Fibroblast of villous mesenchyme (primary cell): ENCODE measurements around the gene CDH2. TPM values are rescaled to one million over a fixed set of nuclear protein-coding genes. Genes with fewer than 3 reads are reported as not detected.

ENCODE experiments used
- DNase-seq: peaks from one replicate; pipeline ENCODE4 v3.0.0-alpha.2; 2010; ENCODE audit warnings: low read depth
- H3K4me3 ChIP-seq: 2 replicates; pipeline ENCODE4 v1.5.1; 2011; ENCODE audit warnings: low read depth, mild to moderate bottlenecking, low read length
- total RNA-seq: library from RNA; depleted of rRNA; stranded (reverse); fragments of >200 nt; gene quantifications from 2 replicates; pipeline ENCODE4 v1.2.3, GENCODE V29; 2012
- TF ChIP-seq, protein P1 (sequence below): IDR thresholded peaks from 2 replicates; pipeline ENCODE4 v1.5.1; 2012; ENCODE audit warnings: low read depth, mild to moderate bottlenecking, low read length; ENCODE audit not compliant: insufficient read depth

The CDH2 gene
- total RNA-seq, 1 donor: 74.7 TPM

DNA sequence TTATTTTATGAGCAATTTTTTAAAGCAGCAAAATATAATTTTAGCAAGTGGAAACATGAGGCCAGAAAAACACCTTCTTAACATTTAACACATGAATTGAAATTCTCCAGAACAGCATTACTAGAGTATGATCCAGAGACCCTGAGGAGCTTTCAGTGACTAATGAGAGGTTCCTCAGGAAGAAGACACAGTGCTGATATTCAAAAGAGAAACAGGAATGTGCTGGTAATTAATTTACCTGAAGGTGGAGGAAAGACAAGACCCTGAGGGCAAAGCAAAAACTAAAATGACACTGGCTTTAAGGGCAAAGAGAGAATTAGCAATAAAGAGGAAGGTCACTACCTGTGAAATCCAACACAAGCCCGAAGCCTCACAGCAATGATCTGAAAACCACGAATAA lies 97.0 kb downstream of the CDH2 start:
- H3K4me3 ChIP-seq: no peak overlapping the region
- no peak for DNase-seq
- TF ChIP-seq, protein P1, sequence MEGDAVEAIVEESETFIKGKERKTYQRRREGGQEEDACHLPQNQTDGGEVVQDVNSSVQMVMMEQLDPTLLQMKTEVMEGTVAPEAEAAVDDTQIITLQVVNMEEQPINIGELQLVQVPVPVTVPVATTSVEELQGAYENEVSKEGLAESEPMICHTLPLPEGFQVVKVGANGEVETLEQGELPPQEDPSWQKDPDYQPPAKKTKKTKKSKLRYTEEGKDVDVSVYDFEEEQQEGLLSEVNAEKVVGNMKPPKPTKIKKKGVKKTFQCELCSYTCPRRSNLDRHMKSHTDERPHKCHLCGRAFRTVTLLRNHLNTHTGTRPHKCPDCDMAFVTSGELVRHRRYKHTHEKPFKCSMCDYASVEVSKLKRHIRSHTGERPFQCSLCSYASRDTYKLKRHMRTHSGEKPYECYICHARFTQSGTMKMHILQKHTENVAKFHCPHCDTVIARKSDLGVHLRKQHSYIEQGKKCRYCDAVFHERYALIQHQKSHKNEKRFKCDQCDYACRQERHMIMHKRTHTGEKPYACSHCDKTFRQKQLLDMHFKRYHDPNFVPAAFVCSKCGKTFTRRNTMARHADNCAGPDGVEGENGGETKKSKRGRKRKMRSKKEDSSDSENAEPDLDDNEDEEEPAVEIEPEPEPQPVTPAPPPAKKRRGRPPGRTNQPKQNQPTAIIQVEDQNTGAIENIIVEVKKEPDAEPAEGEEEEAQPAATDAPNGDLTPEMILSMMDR: no peak

DNA sequence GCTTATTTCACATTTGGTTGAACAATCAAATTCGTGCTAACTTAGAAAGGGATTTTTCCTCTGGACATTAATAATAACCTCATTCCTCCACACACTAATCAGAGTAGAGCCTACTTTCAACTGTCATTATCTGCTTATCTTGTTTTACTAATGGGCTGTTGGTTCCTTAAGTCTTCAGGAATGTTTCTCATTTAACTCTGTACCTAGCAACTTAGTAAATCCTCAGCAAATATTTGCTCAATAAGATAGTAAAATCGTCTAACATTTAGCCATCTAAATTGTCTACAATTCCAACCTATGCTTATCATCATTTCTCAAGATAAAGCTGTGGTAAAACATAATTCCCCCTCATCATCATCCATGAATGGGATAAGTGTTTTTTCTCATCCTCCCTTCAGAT lies 98.1 kb downstream of the CDH2 start:
- TF ChIP-seq, protein P1: no peak
- DNase-seq: peak; percentile 52
- H3K4me3 ChIP-seq: no peak overlapping the region

DNA sequence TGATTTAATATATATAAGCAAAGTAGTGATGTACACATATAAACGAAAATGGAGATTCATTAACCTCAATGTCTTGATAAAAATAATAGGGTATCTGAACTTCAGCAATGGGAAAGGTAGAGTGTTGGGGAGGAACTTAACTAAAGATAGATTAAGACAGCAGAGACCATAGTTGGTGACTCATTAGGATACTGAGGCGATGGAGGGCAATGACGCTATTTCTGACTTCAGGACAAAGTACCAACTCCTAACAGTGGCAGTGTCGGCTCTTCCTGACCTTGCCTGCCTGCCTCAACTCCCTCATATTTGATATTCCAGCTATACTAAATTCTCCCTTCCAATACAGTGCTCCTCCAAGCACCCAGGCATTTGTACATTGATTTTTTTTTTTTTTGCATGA lies 98.6 kb downstream of the CDH2 start:
- DNase-seq: no peak

DNA sequence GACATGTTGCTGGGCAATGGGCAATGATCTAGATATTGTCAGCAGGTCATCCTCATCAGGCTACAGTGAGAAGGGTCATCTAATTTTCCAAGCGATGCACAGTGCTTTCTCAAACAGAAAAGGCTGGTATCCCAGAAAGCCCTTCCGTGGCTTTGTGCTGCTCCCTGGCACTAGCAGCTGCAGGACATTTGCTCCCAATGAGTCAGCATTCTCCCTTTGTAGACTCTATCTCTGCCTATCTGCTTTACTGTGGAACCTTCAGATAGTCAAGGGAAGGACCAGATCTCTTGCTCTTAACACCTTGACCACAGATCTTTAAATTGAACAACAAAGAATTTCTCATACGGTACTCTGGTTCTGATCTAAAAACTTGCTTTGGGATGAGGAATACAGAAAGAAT lies 101.4 kb downstream of the CDH2 start:
- no peak overlapping the region for H3K4me3 ChIP-seq
- no peak for DNase-seq
- TF ChIP-seq, protein P1: no peak

More for the DNA sequence above, 98.6 kb downstream of the CDH2 start:
- H3K4me3 ChIP-seq: no peak overlapping the region
- TF ChIP-seq, protein P1: no peak

DNA sequence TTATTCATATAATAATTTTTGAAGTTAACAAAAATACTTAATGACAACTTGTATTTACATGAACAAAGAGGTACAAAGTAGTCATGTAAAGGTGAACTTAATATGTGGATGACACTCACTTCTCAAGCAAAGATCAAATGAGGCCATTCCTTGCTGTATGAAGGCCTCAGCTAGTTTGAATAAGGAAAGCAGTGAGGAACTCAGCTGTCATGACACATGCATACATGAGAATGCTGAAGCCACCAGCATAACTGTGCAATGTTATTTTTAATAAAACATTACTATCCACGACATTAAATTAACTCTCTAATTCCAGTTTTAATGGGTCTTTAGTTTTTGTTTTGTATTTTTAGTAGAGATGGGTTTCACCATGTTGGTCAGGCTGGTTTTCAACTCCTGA lies 102.9 kb downstream of the CDH2 start:
- no peak overlapping the region for H3K4me3 ChIP-seq
- no peak for DNase-seq
- TF ChIP-seq, protein P1: no peak

DNA sequence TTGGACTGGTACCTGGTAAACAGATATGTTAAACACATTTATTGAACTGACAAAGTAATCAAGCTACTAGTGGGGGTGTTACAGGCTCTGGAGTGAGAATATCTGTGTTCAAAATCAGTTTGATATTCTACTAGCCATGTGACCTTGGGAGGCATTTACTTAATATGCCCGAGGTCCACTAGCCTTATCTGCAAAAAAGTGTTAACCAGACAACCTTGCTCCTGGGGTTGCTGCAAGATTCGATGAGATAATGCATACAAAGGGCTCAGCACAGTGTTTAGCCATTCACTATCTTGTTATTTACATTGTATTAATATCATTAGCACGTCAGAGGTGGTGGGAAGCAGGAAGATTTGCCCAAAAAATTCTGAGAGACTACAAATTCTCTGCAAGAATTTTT lies 103.3 kb downstream of the CDH2 start:
- no peak overlapping the region for H3K4me3 ChIP-seq
- no peak for DNase-seq
- TF ChIP-seq, protein P1: no peak

DNA sequence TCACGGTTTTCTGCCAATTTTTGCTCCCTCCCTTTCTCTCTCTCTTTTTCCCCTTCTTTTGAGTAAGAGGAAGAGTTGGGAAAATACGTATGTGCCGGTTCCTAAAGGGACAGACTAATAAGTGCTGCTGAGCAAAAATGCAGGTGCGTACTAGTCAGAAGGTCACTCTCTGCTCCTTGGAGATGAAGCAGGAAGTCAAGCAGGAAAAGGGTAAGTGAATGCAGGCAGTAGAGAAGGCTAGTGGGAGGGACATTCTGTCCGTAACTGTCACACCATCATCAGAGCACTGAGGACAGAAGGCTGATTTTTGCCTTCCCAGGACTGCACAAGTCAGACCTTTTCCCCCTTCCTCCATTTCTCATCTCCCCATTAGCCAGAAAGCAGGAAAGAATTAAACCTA lies 105.7 kb downstream of the CDH2 start:
- H3K4me3 ChIP-seq: no peak overlapping the region
- TF ChIP-seq, protein P1: no peak
- no peak for DNase-seq
